Measurements from ENCODE around the gene LYST.

Gene LYST

GRCh38 chr1:235739631-235740030 lies 127.1 kb downstream of the LYST start:
- H3K27ac ChIP-seq (ENCODE audit: low read depth, low read length, severe bottlenecking) = no peak overlapping the region
- 100% methylated on average over 3 of the region's 6 CpGs; no CpG with 5 or more reads in 1 of the 2 experiments for WGBS, 2 experiments (ENCODE audit: insufficient coverage in 2 of 2)

GRCh38 chr1:235739124-235739523 lies 127.6 kb downstream of the LYST start:
- Histone ChIP-seq H3K27ac (ENCODE audit: low read depth, low read length, severe bottlenecking) (no peak overlapping the region), H3K4me3 (ENCODE audit: extremely low read depth, insufficient read depth, low read length, poor library complexity, severe bottlenecking) (no peak overlapping the region), H3K36me3 (ENCODE audit: control insufficient read depth, insufficient read depth, low read length) (peaks cover 9% of the 10 kb centered on the region), H3K9me3 (ENCODE audit: control insufficient read depth, low read length) (no peaks in the 10 kb centered on the region), H3K4me1 (ENCODE audit: control insufficient read depth, insufficient read depth, low read length, poor library complexity, severe bottlenecking) (no peaks in the 10 kb centered on the region)
- WGBS, 2 experiments (ENCODE audit: insufficient coverage in 2 of 2) = 100% methylated on average over 1 of the region's 1 CpG; no CpG with 5 or more reads in 1 of the 2 experiments

More at GRCh38 chr1:235739631-235740030, 127.1 kb downstream of the LYST start:
- Histone ChIP-seq H3K36me3 (ENCODE audit: control insufficient read depth, insufficient read depth, low read length) (peaks cover 9% of the 10 kb centered on the region), H3K4me1 (ENCODE audit: control insufficient read depth, insufficient read depth, low read length, poor library complexity, severe bottlenecking) (no peaks in the 10 kb centered on the region), H3K9me3 (ENCODE audit: control insufficient read depth, low read length) (no peaks in the 10 kb centered on the region), H3K4me3 (ENCODE audit: extremely low read depth, insufficient read depth, low read length, poor library complexity, severe bottlenecking) (no peak overlapping the region)

- peaks cover 9% of the 10 kb centered on the region for H3K36me3 ChIP-seq (ENCODE audit: control insufficient read depth, insufficient read depth, low read length)
- no peaks in the 10 kb centered on the region for H3K9me3 ChIP-seq (ENCODE audit: control insufficient read depth, low read length)
- no peaks in the 10 kb centered on the region for H3K4me1 ChIP-seq (ENCODE audit: control insufficient read depth, insufficient read depth, low read length, poor library complexity, severe bottlenecking)
- no peak overlapping the region for H3K27ac ChIP-seq (ENCODE audit: low read depth, low read length, severe bottlenecking)
- no peak overlapping the region for H3K4me3 ChIP-seq (ENCODE audit: extremely low read depth, insufficient read depth, low read length, poor library complexity, severe bottlenecking)
- 95 to 96% methylated on average over 11 of the region's 13 CpGs for WGBS, 2 experiments (ENCODE audit: insufficient coverage in 2 of 2)
These were observed 129.0 kb downstream of the LYST start for GRCh38 chr1:235737751-235738150.

- Histone ChIP-seq H3K27ac (ENCODE audit: low read depth, low read length, severe bottlenecking) (no peak overlapping the region), H3K4me1 (ENCODE audit: control insufficient read depth, insufficient read depth, low read length, poor library complexity, severe bottlenecking) (no peaks in the 10 kb centered on the region), H3K36me3 (ENCODE audit: control insufficient read depth, insufficient read depth, low read length) (peaks cover 9% of the 10 kb centered on the region), H3K9me3 (ENCODE audit: control insufficient read depth, low read length) (no peaks in the 10 kb centered on the region), H3K4me3 (ENCODE audit: extremely low read depth, insufficient read depth, low read length, poor library complexity, severe bottlenecking) (no peak overlapping the region)
These were observed 130.4 kb downstream of the LYST start for GRCh38 chr1:235736263-235736662.

GRCh38 chr1:235735621-235736020 lies 131.1 kb downstream of the LYST start:
- WGBS, 2 experiments (ENCODE audit: insufficient coverage in 2 of 2) = no CpG with 5 or more reads among the region's 2 CpGs
- no peak overlapping the region for H3K27ac ChIP-seq (ENCODE audit: low read depth, low read length, severe bottlenecking)
- no peaks in the 10 kb centered on the region for H3K4me1 ChIP-seq (ENCODE audit: control insufficient read depth, insufficient read depth, low read length, poor library complexity, severe bottlenecking)
- H3K4me3 ChIP-seq (ENCODE audit: extremely low read depth, insufficient read depth, low read length, poor library complexity, severe bottlenecking) = no peak overlapping the region
- peaks cover 9% of the 10 kb centered on the region for H3K36me3 ChIP-seq (ENCODE audit: control insufficient read depth, insufficient read depth, low read length)
- no peaks in the 10 kb centered on the region for H3K9me3 ChIP-seq (ENCODE audit: control insufficient read depth, low read length)

- Histone ChIP-seq H3K4me1 (ENCODE audit: control insufficient read depth, insufficient read depth, low read length, poor library complexity, severe bottlenecking) (no peaks in the 10 kb centered on the region), H3K4me3 (ENCODE audit: extremely low read depth, insufficient read depth, low read length, poor library complexity, severe bottlenecking) (no peak overlapping the region), H3K9me3 (ENCODE audit: control insufficient read depth, low read length) (no peaks in the 10 kb centered on the region), H3K27ac (ENCODE audit: low read depth, low read length, severe bottlenecking) (no peak overlapping the region), H3K36me3 (ENCODE audit: control insufficient read depth, insufficient read depth, low read length) (peaks cover 9% of the 10 kb centered on the region)
These were observed 132.4 kb downstream of the LYST start for GRCh38 chr1:235734335-235734734.

- no peak overlapping the region for H3K27ac ChIP-seq (ENCODE audit: low read depth, low read length, severe bottlenecking)
- H3K9me3 ChIP-seq (ENCODE audit: control insufficient read depth, low read length) = no peaks in the 10 kb centered on the region
- no peaks in the 10 kb centered on the region for H3K4me1 ChIP-seq (ENCODE audit: control insufficient read depth, insufficient read depth, low read length, poor library complexity, severe bottlenecking)
- no peaks in the 10 kb centered on the region for H3K36me3 ChIP-seq (ENCODE audit: control insufficient read depth, insufficient read depth, low read length)
- no peak overlapping the region for H3K4me3 ChIP-seq (ENCODE audit: extremely low read depth, insufficient read depth, low read length, poor library complexity, severe bottlenecking)
- WGBS, 2 experiments (ENCODE audit: insufficient coverage in 2 of 2) = no CpG with 5 or more reads among the region's 1 CpG
These were observed 136.7 kb downstream of the LYST start for GRCh38 chr1:235730007-235730406.

GRCh38 chr1:235726557-235726956 lies 140.1 kb downstream of the LYST start:
- no peaks in the 10 kb centered on the region for H3K36me3 ChIP-seq (ENCODE audit: control insufficient read depth, insufficient read depth, low read length)
- no peaks in the 10 kb centered on the region for H3K9me3 ChIP-seq (ENCODE audit: control insufficient read depth, low read length)
- H3K27ac ChIP-seq (ENCODE audit: low read depth, low read length, severe bottlenecking) = no peak overlapping the region
- H3K4me3 ChIP-seq (ENCODE audit: extremely low read depth, insufficient read depth, low read length, poor library complexity, severe bottlenecking) = no peak overlapping the region
- no CpG with 5 or more reads among the region's 1 CpG for WGBS, 2 experiments (ENCODE audit: insufficient coverage in 2 of 2)
- no peaks in the 10 kb centered on the region for H3K4me1 ChIP-seq (ENCODE audit: control insufficient read depth, insufficient read depth, low read length, poor library complexity, severe bottlenecking)

GRCh38 chr1:235725434-235725833 lies 141.3 kb downstream of the LYST start:
- Histone ChIP-seq H3K4me3 (ENCODE audit: extremely low read depth, insufficient read depth, low read length, poor library complexity, severe bottlenecking) (no peak overlapping the region), H3K9me3 (ENCODE audit: control insufficient read depth, low read length) (no peaks in the 10 kb centered on the region), H3K4me1 (ENCODE audit: control insufficient read depth, insufficient read depth, low read length, poor library complexity, severe bottlenecking) (no peaks in the 10 kb centered on the region), H3K36me3 (ENCODE audit: control insufficient read depth, insufficient read depth, low read length) (no peaks in the 10 kb centered on the region), H3K27ac (ENCODE audit: low read depth, low read length, severe bottlenecking) (no peak overlapping the region)
- 92 to 95% methylated on average over 3 of the region's 3 CpGs for WGBS, 2 experiments (ENCODE audit: insufficient coverage in 2 of 2)

- H3K4me3 ChIP-seq (ENCODE audit: extremely low read depth, insufficient read depth, low read length, poor library complexity, severe bottlenecking) = no peak overlapping the region
- H3K9me3 ChIP-seq (ENCODE audit: control insufficient read depth, low read length) = no peaks in the 10 kb centered on the region
- H3K27ac ChIP-seq (ENCODE audit: low read depth, low read length, severe bottlenecking) = no peak overlapping the region
- WGBS, 2 experiments (ENCODE audit: insufficient coverage in 2 of 2) = 100% methylated on average over 1 of the region's 2 CpGs
- no peaks in the 10 kb centered on the region for H3K4me1 ChIP-seq (ENCODE audit: control insufficient read depth, insufficient read depth, low read length, poor library complexity, severe bottlenecking)
- no peaks in the 10 kb centered on the region for H3K36me3 ChIP-seq (ENCODE audit: control insufficient read depth, insufficient read depth, low read length)
These were observed 142.0 kb downstream of the LYST start for GRCh38 chr1:235724730-235725129.

- WGBS, 2 experiments (ENCODE audit: insufficient coverage in 2 of 2) = 91 to 100% methylated on average over 1 to 2 of the region's 2 CpGs
- H3K36me3 ChIP-seq (ENCODE audit: control insufficient read depth, insufficient read depth, low read length) = no peaks in the 10 kb centered on the region
- no peaks in the 10 kb centered on the region for H3K4me1 ChIP-seq (ENCODE audit: control insufficient read depth, insufficient read depth, low read length, poor library complexity, severe bottlenecking)
- no peak overlapping the region for H3K4me3 ChIP-seq (ENCODE audit: extremely low read depth, insufficient read depth, low read length, poor library complexity, severe bottlenecking)
- H3K27ac ChIP-seq (ENCODE audit: low read depth, low read length, severe bottlenecking) = no peak overlapping the region
- H3K9me3 ChIP-seq (ENCODE audit: control insufficient read depth, low read length) = no peaks in the 10 kb centered on the region
These were observed 143.8 kb downstream of the LYST start for GRCh38 chr1:235722858-235723257.

- Histone ChIP-seq H3K4me1 (ENCODE audit: control insufficient read depth, insufficient read depth, low read length, poor library complexity, severe bottlenecking) (no peaks in the 10 kb centered on the region), H3K9me3 (ENCODE audit: control insufficient read depth, low read length) (no peaks in the 10 kb centered on the region), H3K27ac (ENCODE audit: low read depth, low read length, severe bottlenecking) (no peak overlapping the region), H3K4me3 (ENCODE audit: extremely low read depth, insufficient read depth, low read length, poor library complexity, severe bottlenecking) (no peak overlapping the region), H3K36me3 (ENCODE audit: control insufficient read depth, insufficient read depth, low read length) (no peaks in the 10 kb centered on the region)
- whole genome bisulfite sequencing, 2 experiments (ENCODE audit: insufficient coverage in 2 of 2) = 91 to 97% methylated on average over 4 of the region's 4 CpGs
These were observed 144.7 kb downstream of the LYST start for GRCh38 chr1:235721982-235722381.
